GM21737 (cell line): Measurements from ENCODE around the gene SLC17A7.

ENCODE experiments used
- ATAC-seq: cut with Tn5 transposase; IDR thresholded peaks from one replicate; pipeline ENCODE4 v1.9.1; 2021; ENCODE audit warnings: mild to moderate bottlenecking, moderate library complexity; ENCODE audit not compliant: unreplicated experiment

SLC17A7 gene

DNA sequence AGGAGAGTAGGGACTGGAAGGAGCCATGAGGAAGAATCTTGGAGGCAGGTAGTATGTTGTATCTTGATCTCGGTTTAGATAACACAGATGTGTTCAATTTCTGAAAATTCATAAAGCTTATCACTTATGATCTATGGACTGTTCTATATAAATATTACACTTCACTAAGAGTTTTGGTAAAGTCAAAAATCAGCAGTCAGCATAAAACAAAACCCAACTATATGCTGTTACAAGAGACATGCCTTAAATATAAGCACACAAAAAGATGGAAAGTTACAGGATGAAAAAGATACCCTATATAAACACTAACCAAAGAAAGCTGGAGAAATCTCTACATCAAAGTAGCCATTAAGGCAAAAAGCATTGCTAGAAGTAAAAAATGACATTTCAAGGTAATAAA lies 57.7 kb downstream of the SLC17A7 start:
- no peak for ATAC-seq

DNA sequence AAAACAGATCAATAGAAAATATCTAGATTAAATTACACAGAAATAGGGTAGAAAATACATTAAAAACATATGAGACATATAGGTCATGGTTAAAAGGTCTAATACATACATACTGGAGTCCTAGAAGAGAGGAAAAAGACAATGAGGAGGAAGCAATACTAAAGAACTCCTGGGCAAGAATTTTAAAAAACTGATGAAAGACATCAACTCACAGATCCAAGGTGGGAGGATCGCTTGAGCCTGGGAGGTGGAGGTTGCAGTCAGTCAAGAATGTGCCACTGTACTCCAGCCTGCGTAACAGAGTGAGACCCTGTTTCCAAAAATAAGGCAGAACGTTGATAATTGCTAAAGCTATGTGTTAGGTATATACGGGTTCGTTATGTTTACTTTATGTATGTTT lies 58.7 kb downstream of the SLC17A7 start:
- ATAC-seq: no peak

DNA sequence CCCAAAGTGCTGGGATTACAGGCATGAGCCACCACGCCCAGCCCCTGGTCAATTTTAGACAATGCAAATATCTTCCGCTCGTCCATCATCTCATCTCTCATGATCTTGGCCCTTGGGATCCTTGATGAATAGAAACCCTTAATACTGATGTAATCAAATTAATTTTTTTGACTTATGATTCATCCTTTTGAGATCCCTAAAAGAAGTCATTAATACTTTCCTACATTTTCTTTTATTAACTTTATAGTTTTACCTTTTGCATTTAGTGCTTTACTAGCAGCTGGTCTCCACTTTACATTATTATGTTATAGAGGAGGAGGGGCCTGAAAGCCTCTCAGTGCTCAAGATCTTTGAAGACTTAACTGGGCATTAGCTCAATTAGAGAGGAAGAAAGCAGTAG lies 60.9 kb downstream of the SLC17A7 start:
- no peak for ATAC-seq
